ENCODE measurements around the gene SYNJ2. TPM values are rescaled to one million over a fixed set of nuclear protein-coding genes. Genes with fewer than 3 reads are reported as not detected.

Gene SYNJ2
- total and polyA plus RNA-seq, 4 donors = 3.4 to 8.8 (median 4.8) TPM

GRCh38 chr6:158064725-158065251 lies 83.1 kb downstream of the SYNJ2 start:
- H3K4me3 ChIP-seq = no peak overlapping the region
- ATAC-seq (ENCODE audit: insufficient read depth, low FRiP score) (no peak), DNase-seq (no peak)
- H3K36me3 ChIP-seq (ENCODE audit: control insufficient read depth in 4 of 4, insufficient read depth in 4 of 4, low read length in 4 of 4) = peaks cover 0 to 4% (median 0%) of the 10 kb centered on the region in 4 donors
- H3K4me1 ChIP-seq (ENCODE audit: control insufficient read depth in 5 of 5, insufficient read depth in 5 of 5, low read length in 5 of 5) = peaks cover 9 to 21% (median 16%) of the 10 kb centered on the region in 5 donors
- H3K9ac ChIP-seq (ENCODE audit: insufficient read depth in 1 of 2, low read length in 2 of 2) = no peak overlapping the region
- no peak overlapping the region for H3K27ac ChIP-seq (ENCODE audit: low read depth in 1 of 2, low read length in 1 of 2)
- TF ChIP-seq CTCF (IDR thresholded peaks at IDR 0.05; ENCODE audit: control extremely low read depth, extremely low read depth) = no peak
- H3K27me3 ChIP-seq (ENCODE audit: control insufficient read depth in 3 of 3, insufficient read depth in 3 of 3, low read length in 2 of 3) = no peaks in the 10 kb centered on the region
- 91 to 93% methylated on average over 24 of the region's 24 CpGs for WGBS, 2 donors
- H3K9me3 ChIP-seq (ENCODE audit: control insufficient read depth in 4 of 4, insufficient read depth in 3 of 4, low read length in 3 of 4) = peaks cover 0 to 2% (median 0%) of the 10 kb centered on the region in 4 donors

GRCh38 chr6:158066136-158066781 lies 84.6 kb downstream of the SYNJ2 start:
- Histone ChIP-seq H3K9me3 (ENCODE audit: control insufficient read depth in 4 of 4, insufficient read depth in 3 of 4, low read length in 3 of 4) (peaks cover 0 to 2% (median 0%) of the 10 kb centered on the region in 4 donors), H3K27me3 (ENCODE audit: control insufficient read depth in 3 of 3, insufficient read depth in 3 of 3, low read length in 2 of 3) (no peaks in the 10 kb centered on the region), H3K4me1 (ENCODE audit: control insufficient read depth in 5 of 5, insufficient read depth in 5 of 5, low read length in 5 of 5) (peaks cover 0 to 8% (median 1%) of the 10 kb centered on the region in 5 donors), H3K36me3 (ENCODE audit: control insufficient read depth in 4 of 4, insufficient read depth in 4 of 4, low read length in 4 of 4) (peaks cover 0 to 5% (median 0%) of the 10 kb centered on the region in 4 donors), H3K27ac (ENCODE audit: low read depth in 1 of 2, low read length in 1 of 2) (no peak overlapping the region), H3K4me3 (no peak overlapping the region), H3K9ac (ENCODE audit: insufficient read depth in 1 of 2, low read length in 2 of 2) (no peak overlapping the region)
- no peak for DNase-seq
- TF ChIP-seq CTCF (IDR thresholded peaks at IDR 0.05; ENCODE audit: control extremely low read depth, extremely low read depth) = no peak
- no peak for ATAC-seq (ENCODE audit: insufficient read depth, low FRiP score)
- WGBS, 2 donors = 89 to 93% methylated on average over 23 of the region's 23 CpGs

GRCh38 chr6:158067436-158068015 lies 85.9 kb downstream of the SYNJ2 start:
- no peak overlapping the region for H3K4me3 ChIP-seq
- TF ChIP-seq CTCF (IDR thresholded peaks at IDR 0.05; ENCODE audit: control extremely low read depth, extremely low read depth) = no peak
- H3K27me3 ChIP-seq (ENCODE audit: control insufficient read depth in 3 of 3, insufficient read depth in 3 of 3, low read length in 2 of 3) = no peaks in the 10 kb centered on the region
- H3K4me1 ChIP-seq (ENCODE audit: control insufficient read depth in 5 of 5, insufficient read depth in 5 of 5, low read length in 5 of 5) = peaks cover 0 to 8% (median 0%) of the 10 kb centered on the region in 5 donors
- no peak for ATAC-seq (ENCODE audit: insufficient read depth, low FRiP score)
- peaks cover 0 to 10% (median 0%) of the 10 kb centered on the region in 4 donors for H3K36me3 ChIP-seq (ENCODE audit: control insufficient read depth in 4 of 4, insufficient read depth in 4 of 4, low read length in 4 of 4)
- WGBS, 2 donors = 94% methylated on average over 10 of the region's 10 CpGs
- no peak for DNase-seq
- H3K9me3 ChIP-seq (ENCODE audit: control insufficient read depth in 4 of 4, insufficient read depth in 3 of 4, low read length in 3 of 4) = peaks cover 0 to 2% (median 0%) of the 10 kb centered on the region in 4 donors
- no peak overlapping the region for H3K9ac ChIP-seq (ENCODE audit: insufficient read depth in 1 of 2, low read length in 2 of 2)
- H3K27ac ChIP-seq (ENCODE audit: low read depth in 1 of 2, low read length in 1 of 2) = no peak overlapping the region

Measured in lung (tissue), 12 donors.